ENCODE data around the gene AMZ1.

DNA sequence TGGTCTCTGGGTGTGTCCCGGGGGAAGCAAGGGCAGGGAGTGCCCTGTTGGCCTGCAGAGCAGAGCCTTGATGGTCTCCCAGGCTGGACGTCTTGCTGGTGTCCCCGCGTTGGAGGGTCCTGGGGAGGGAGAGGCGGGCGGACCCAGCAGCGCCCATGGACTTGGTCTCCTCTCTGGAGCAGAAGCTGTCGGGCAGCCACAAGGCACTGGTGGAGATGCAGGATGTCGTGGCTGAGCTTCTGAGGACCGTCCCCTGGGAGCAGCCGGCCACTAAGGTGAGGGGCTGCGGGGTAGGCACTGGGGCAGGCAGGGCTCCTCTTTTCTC is 35.3 kb upstream of the AMZ1 start:
- TF ChIP-seq, protein P1, sequence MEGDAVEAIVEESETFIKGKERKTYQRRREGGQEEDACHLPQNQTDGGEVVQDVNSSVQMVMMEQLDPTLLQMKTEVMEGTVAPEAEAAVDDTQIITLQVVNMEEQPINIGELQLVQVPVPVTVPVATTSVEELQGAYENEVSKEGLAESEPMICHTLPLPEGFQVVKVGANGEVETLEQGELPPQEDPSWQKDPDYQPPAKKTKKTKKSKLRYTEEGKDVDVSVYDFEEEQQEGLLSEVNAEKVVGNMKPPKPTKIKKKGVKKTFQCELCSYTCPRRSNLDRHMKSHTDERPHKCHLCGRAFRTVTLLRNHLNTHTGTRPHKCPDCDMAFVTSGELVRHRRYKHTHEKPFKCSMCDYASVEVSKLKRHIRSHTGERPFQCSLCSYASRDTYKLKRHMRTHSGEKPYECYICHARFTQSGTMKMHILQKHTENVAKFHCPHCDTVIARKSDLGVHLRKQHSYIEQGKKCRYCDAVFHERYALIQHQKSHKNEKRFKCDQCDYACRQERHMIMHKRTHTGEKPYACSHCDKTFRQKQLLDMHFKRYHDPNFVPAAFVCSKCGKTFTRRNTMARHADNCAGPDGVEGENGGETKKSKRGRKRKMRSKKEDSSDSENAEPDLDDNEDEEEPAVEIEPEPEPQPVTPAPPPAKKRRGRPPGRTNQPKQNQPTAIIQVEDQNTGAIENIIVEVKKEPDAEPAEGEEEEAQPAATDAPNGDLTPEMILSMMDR (IDR thresholded peaks at IDR 0.05): no peak
- TF ChIP-seq POLR2A (IDR thresholded peaks at IDR 0.05): no peak
